ENCODE data around the gene CABP1.

GRCh38 chr12:120678572-120678971 is 38.1 kb downstream of the CABP1 start:
- TF ChIP-seq, protein P1, sequence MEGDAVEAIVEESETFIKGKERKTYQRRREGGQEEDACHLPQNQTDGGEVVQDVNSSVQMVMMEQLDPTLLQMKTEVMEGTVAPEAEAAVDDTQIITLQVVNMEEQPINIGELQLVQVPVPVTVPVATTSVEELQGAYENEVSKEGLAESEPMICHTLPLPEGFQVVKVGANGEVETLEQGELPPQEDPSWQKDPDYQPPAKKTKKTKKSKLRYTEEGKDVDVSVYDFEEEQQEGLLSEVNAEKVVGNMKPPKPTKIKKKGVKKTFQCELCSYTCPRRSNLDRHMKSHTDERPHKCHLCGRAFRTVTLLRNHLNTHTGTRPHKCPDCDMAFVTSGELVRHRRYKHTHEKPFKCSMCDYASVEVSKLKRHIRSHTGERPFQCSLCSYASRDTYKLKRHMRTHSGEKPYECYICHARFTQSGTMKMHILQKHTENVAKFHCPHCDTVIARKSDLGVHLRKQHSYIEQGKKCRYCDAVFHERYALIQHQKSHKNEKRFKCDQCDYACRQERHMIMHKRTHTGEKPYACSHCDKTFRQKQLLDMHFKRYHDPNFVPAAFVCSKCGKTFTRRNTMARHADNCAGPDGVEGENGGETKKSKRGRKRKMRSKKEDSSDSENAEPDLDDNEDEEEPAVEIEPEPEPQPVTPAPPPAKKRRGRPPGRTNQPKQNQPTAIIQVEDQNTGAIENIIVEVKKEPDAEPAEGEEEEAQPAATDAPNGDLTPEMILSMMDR (IDR thresholded peaks at IDR 0.05): no peak
- TF ChIP-seq EZH2 (IDR thresholded peaks at IDR 0.05) (no peak), EZH2phosphoT487 (IDR thresholded peaks at IDR 0.05) (no peak)

All from neural progenitor cell (in vitro differentiated cells).